HG03354 (cell line): Measurements from ENCODE around the gene GADD45B.
"Not testable (repeated sequence)": the region's sequence is repeated elsewhere in the genome, so short reads cannot be mapped to it uniquely, and the experiment has no call there.

Experiments used
- ATAC-seq: cut with Tn5 transposase; IDR thresholded peaks from one replicate; pipeline ENCODE4 v1.9.1; 2021; ENCODE audit warnings: mild to moderate bottlenecking; ENCODE audit not compliant: unreplicated experiment, poor library complexity, severe bottlenecking

GADD45B gene

GRCh38 chr19:2463694-2464093 lies 12.2 kb upstream of the GADD45B start:
- ATAC-seq = not testable (repeated sequence)

- no peak for ATAC-seq
These were observed 11.5 kb upstream of the GADD45B start for GRCh38 chr19:2464389-2464788.

- ATAC-seq = no peak
These were observed 7.3 kb upstream of the GADD45B start for GRCh38 chr19:2468596-2468995.

GRCh38 chr19:2469102-2469914 lies 6.6 kb upstream of the GADD45B start:
- no peak for ATAC-seq

DNA sequence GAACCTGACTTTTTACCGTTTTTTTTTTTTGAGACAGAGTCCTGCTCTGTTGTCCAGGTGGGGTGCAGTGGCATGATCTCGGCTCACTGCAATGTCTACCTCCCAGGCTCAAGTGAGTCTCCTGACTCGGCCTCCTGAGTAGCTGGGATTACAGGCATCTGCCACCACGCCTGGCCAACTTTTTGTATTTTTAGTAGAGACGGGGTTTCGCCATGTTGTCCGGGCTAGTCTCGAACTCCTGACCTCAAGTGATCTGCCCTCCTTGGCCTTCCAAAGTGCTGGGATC lies 6.1 kb upstream of the GADD45B start:
- not testable (repeated sequence) for ATAC-seq

DNA sequence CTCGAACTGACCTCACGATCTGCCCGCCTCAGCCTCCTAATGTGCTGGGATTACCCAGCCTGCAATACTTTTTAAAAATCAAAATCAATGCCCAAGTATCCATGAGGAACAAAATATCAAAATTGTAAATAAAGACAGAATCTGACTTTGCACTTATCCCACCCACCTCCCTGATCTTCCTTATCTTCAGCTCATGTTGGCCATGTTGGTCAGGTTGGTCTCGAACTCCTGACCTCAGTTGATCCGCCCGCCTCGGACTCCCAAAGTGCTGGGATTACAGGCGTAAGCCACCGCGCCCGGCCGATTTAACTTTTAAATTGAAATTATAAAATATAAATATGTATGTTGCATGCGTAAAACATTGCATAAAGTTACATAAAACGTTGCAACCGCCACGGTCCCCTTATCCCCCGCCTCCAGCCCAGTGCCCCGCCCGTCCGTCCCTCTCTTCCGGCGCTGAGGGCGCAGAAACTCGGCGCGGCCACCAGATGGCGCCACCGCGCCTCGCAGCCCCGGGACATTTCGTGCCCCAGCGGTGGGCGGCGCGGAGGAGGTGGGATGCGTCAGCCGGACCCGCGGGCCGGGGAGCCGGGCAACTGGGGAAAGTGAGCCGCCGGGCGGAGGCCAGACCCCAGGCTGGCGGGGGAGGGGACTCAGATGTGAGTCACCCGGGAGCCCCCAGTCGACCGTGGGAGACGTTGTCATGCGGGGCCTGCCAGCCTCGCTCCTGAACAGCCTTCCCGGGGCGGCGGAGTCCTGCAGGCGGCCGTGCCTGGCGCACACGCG lies 1.5 kb upstream of the GADD45B start:
- peak; percentile 35 for ATAC-seq

- peak; percentile 6 for ATAC-seq
These were observed 767 bp upstream of the GADD45B start for GRCh38 chr19:2475018-2475701.

- peak; percentile 9 for ATAC-seq
These were observed 669 bp downstream of the GADD45B start for GRCh38 chr19:2476451-2477140.

- no peak for ATAC-seq
These were observed 1.3 kb downstream of the GADD45B start for GRCh38 chr19:2477141-2477710.

DNA sequence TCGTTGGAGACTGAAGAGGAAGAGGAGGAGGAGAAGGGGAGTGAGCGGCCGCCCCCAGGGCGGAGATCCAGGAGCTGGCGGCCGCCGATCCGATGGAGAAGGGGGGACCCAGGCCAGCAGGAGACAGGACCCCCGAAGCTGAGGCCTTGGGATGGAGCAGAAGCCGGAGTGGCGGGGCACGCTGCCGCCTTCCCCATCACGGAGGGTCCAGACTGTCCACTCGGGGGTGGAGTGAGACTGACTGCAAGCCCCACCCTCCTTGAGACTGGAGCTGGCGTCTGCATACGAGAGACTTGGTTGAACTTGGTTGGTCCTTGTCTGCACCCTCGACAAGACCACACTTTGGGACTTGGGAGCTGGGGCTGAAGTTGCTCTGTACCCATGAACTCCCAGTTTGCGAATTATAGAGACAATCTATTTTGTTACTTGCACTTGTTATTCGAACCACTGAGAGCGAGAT lies 1.8 kb downstream of the GADD45B start:
- no peak for ATAC-seq

GRCh38 chr19:2478278-2478755 lies 2.4 kb downstream of the GADD45B start:
- ATAC-seq = no peak

- no peak for ATAC-seq
These were observed 3.0 kb downstream of the GADD45B start for GRCh38 chr19:2478756-2479555.

- no peak for ATAC-seq
These were observed 3.7 kb downstream of the GADD45B start for GRCh38 chr19:2479556-2480194.

- ATAC-seq = no peak
These were observed 5.5 kb downstream of the GADD45B start for GRCh38 chr19:2481466-2481865.

DNA sequence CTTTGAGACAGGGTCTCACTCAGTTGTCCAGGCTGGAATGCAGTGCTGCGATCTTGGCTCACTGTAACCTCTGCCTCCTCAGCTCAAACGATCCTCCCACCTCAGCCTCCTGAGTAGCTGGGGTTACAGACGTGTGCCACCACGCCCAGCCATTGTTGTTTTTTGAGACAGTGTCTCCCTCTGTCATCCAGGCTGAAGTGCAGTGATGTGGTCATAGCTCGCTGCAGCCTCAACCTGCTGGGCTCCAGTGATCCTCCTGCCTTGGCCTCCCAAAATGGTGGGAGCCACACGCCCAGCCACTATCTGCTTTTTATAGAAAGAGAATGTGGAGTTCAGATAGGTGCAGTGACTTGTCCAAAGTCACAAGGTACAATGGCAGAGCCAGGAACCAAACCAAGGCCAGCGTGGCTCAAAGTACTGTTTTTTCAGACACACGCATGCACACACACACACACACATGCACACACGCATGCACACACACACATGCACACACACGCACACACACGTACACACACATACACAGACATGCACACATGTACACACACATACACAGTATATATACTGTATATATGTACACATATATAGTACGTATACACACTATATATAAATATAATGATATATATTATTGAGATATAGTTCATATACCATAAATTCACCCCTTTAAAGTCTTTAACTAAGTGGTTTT lies 6.6 kb downstream of the GADD45B start:
- no peak for ATAC-seq

GRCh38 chr19:2483084-2483483 lies 7.2 kb downstream of the GADD45B start:
- ATAC-seq = no peak

- ATAC-seq = no peak
These were observed 7.7 kb downstream of the GADD45B start for GRCh38 chr19:2483484-2484151.
